Measurements from ENCODE around the gene CFAP77.

The CFAP77 gene

DNA sequence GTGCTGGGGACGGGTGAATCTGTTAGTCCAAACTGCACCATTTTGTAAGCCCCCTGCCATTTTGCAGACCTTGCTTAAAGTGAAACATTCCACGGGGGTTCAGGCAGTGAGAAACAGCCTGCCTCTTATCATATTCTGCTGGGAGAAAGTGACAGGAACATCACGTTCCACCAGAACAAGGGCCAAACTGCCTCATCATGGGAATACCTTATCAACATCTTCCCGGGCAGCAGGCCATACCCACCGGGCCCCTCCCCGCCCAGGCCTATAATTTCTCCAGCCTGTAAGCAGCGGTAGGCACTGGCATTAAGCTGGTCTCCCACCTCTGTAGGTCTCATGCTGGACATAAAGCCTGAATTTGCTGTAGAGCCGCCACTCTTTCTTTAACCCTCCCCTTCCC is 1.5 kb upstream of the CFAP77 start:
- DNase-seq (ENCODE audit: low read depth) = no peak

DNA sequence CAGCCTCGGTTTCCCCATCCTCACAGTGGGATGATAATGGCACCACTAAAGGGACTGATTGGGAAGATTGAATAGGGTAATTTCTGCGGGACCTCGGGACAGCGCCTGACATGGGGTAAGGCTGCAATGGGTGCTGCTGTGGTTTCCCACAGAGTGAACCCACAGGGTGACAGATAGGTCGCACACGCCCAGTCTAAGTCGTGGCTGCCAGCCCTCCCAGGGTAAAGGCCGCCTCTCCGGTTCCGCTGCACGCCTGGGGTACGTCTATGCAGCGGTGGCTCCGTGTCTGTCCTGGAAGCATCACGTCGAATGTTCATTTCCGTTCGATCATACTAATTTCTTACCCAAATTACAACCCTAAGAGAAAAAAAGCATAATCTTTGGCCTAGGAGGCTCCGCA is 631 bp downstream of the CFAP77 start:
- no peak for DNase-seq (ENCODE audit: low read depth)

DNA sequence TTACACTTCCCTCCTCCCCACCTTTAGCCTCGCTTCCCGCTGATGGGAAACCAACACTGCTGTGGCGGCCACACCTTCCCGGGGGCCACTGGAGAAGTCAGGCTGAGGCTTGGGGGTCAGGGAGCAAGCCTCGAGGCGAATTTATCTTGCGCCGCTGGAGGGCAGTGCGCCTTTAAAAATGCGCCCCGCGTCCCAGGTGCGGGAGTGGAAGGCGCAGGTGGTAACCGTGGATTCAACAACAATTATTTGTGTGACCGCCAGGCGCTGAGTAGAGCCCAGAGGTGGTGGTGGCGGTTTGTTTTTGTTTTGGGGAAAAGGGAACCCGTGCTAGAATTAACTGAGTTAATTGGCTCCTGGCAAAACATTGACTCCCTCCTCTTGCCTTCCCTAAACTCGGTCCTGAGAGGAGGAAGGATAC is 1.1 kb downstream of the CFAP77 start:
- peak; percentile 32 for DNase-seq (ENCODE audit: low read depth)

DNA sequence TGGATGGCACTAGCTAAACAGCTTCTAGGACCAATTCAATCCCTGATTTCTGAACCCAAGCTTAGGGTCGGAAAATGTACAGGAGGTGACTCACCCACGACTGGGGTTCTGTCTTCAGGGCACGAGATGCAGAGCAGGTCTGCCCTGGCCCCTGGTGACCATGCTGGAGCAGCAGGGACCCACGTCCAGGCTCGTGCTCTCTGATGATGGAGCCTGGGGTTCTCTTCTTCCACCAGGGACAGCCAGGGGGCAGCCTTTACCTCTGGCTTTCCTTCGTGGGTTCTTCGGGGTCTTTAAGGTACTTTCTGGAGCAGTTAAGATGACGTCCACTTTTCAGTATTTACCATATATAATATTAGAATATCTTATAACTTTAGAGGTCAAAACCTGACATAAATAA is 2.1 kb downstream of the CFAP77 start:
- no peak for DNase-seq (ENCODE audit: low read depth)

DNA sequence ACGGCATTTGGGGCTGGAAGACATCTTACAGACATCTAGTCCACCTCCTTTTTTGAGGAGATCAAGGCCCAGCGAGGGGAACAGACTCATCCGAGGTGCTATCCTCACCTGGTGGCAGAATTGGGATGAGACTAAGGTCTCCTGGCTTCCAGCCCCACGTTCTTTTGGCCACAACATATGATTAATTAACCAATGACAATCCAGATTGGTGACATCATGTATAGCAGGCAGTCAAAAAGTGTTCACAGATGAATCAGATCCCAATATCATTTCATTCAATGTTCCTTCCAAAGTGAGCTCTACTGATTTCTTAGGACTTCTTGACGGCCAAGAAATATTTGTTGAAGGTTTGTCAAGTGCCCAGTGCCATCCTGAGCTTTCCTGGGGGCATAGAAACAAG is 3.9 kb downstream of the CFAP77 start:
- DNase-seq (ENCODE audit: low read depth) = no peak

DNA sequence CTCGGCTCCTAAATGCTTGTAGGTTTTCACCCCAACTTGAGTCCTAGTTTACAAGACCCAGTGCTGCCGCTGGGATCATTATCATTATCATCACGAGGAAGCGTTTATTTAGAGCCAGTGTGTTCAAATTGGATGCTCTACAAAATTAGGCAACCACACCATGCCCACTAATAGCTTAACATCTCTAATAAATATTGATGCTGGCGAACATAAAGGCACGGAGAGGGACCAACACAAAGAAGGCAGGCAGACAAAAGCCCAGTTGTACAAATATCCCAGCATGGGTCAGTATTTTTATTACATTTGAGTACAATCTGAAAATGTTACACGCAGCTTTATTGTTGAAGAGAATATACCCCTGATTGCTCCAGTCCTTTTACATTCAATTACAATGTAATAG is 4.7 kb downstream of the CFAP77 start:
- no peak for DNase-seq (ENCODE audit: low read depth)

DNA sequence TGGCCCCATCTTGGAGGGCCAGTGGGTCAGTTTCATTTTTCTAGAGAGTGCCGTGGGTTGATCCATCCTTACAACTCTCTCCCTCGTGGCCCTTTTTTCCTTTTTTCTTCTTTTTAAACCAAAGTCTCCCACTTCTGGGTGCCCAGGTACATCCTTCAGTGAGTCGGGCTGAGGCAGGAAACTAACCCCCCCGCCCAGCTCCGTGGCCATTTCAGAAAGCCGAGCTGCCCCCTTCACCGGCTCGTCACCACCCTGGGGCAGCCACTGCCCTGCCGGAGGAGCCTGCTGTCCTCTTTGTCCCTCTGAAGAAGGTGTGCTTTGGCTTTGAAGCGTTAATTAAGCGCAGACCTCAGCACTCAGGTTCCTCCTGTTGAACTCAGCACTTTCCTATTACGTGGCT is 5.2 kb downstream of the CFAP77 start:
- no peak for DNase-seq (ENCODE audit: low read depth)

DNA sequence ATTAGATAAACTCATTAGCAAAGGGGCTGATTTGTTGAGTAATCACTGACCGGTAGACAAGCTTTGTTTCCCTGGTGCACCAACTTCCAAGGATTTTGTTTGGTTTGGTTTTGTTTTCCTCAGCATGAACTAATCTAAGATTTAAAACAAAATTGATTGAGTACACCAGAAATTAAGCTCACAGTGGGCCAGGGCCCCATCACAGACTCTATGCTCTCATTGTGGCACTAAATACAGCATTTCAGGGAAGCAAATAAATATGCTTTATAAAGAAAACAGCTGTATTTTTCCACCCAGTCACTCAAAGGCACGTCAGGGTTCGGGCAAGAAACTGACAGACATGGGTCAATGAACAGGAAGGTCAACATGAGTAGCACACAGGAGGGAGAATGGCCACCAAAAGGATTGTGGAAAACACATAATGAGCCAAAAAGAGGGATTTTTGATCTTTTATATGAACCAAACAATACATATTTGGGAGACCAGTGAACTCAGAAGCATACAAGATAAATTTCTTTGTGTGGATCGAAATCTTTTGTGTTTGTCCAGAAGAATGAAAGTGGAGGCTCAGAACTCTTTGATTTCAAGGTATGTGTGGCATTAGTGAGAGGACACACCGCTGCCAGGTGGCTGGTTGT is 8.8 kb downstream of the CFAP77 start:
- no peak for DNase-seq (ENCODE audit: low read depth)

DNA sequence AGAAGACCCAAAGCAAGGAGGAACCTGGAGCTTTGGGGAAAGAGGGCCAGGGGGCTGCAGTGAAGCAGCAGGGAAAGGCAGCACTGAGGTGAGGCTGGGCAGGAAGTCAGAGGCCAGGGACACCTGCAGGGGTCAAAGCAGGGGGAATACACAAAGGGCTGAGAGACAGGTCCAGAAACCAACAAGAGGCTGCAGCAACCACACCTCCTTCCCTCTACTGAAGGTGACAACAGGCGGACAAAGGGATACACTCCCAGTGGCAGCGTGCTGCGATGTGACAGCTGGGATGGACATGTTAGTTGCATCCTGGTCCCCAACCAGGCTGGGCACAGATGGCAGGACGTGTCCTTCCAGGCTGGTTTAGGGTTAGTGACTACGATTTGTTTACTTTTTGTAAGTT is 12.6 kb downstream of the CFAP77 start:
- DNase-seq (ENCODE audit: low read depth) = no peak

DNA sequence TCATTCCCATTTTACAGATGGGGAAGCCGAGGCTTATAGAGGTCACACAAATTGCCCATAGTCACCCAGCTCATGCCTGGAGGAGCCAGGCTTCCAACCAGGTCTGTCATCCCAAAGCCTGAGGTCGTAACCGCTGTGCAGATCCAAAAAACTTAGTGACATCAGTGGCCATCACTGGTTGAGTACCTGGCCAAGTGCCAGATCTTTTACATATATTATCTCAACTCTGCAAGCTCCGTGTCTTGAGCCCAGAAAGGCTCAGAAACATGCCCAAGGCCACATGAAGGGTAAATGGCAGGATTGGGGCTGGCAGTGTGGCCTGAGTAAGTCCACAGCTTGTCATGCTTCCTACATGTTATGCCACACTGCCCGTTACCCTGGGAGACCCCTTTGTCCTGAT is 13.5 kb downstream of the CFAP77 start:
- no peak for DNase-seq (ENCODE audit: low read depth)

DNA sequence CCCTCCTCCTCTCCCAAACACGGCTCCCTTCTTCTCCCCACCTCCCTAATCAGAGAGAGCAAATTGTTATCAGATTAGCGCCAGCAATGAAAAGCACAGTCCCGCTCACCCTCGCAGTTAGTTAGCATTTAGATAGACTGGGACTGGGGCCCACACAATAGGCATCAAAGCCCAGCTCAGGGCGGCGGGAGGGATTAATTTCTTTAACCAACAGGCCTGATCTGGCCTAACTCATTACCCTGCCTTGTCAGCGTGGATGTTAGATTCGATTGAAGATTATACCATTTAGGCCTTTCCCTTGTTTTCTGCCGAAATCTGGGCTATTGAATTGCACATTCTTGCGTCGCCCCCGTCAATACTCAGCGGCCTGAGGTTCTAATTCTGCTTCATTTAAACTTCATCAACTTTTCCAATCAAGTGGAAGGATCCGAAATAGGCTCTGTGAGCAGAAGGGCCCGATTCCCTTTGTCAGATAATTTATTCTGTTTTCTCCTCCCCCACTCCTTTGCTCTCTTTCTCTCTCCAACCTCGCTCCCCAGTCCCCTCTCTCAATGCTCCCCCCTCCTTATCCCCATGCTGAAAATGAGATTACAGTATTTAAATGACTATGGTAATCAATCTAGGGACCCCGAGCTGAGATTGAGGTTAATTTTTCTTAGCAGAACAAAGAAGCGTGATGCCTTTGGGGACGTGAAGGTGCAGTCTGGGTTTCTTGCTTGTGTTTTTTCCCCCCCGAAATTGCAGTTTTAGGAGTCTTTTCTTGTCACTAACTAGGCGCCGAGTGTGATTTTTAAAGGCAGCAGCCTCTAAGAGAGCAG is 15.1 kb downstream of the CFAP77 start:
- no peak for DNase-seq (ENCODE audit: low read depth)

DNA sequence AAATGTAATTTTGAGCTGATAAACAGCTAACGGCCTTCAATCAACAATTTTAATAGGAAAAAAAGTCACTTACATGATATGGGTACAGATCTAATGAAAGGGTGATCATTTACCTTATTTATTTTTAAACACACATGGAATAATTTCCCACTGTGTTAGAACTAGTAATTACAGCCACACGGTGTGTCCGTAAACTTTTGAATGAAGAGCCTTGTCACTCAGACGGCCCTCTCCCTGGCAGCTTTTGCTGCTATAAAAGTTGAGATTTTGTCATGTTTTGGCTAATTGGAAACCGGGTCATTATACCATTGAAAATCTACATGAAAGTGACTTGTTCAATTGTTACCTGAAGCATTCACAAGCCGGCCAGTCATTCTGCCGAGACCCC is 15.7 kb downstream of the CFAP77 start:
- no peak for DNase-seq (ENCODE audit: low read depth)

DNA sequence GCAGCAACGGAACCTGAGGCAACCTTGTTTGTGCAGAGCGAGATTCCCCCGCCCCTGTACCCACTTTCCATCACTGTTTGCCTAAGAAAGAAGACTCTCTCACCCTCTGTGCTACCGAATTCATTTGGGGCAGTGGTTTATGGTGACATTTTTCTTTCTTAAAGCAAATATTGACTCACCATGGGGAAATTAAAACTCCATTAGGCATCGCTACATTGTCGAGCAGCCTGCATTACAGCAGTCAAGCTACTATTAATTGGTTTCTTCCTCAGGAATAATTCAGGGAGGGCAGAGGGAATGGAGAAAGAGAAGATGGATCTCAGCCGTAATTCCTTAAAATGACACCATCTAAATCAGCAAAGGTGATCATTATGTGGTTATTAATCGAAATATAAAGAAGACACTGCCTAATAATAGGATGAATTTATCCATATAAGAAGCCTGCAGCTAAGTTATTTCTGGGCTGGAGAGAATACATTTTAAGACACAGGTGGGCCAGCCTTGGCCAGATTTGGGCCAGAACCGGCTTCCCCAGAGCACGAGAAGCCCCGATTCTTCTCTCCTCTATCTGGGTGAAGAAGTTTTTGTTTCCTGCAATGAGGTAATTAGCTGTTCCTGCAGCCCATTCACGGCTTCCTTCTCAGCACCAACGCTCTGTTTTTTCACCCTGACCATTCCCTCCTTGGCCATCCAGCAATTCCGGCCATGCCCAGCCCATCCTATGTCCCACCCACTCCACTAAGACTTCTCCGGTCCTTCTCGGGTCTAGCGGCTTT is 16.8 kb downstream of the CFAP77 start:
- DNase-seq (ENCODE audit: low read depth) = no peak

DNA sequence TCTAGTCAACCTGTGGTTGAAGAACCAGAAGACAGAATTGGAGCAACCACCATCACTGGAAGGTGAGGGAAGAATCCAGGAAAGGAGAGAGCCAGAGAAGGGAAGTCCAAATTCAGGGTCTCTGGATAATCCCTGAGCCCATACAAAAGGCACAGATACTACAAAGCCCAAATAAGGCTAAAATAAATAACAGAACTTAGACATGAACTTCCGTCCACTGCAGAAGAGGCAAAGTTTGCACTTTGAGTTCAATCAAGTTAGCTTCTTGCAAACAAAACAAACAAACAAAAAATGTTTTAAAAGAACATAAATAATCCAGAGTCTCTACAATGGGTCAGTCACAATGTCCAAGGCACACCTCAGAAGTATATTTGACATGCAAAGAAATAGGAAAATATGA is 21.0 kb downstream of the CFAP77 start:
- DNase-seq (ENCODE audit: low read depth) = no peak

DNA sequence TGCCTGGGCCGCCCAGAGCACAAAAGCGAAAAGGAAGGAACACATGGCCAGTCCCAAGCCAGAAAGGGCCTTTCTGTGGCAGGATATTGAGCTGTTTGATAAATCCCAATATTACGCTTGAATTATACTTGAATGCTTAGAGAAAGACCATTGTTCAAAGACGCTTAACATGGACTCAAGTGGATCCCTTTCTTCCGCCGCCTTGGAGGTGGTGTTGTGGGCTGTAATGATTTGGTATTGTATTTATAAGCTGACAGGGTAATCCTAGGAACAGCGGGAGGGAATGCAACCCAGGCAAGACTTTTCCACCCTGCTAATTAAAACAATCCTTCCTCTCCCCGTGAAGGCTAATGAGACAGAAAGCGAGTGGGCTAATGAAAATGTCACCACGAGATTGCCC is 24.9 kb downstream of the CFAP77 start:
- DNase-seq (ENCODE audit: low read depth) = no peak

DNA sequence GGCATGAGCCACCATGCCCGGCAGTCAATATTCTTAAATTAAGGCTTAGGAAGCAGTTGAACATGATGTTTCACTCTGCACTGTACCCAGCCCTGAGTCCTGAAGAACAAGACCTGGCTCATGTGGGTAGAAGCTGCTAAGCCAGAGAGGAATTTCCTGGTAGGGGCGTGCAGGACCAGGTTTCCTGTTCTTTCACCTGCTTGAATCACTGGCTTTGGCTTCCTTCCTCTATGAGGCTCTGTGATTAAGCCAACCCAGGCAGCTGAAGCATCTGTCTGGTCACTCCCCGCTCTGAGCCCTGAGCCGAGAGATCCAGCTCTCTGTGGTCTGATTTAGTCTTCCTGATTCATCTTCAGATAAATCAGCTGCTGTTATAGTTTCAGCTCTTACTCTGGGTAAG is 29.1 kb downstream of the CFAP77 start:
- no peak for DNase-seq (ENCODE audit: low read depth)

DNA sequence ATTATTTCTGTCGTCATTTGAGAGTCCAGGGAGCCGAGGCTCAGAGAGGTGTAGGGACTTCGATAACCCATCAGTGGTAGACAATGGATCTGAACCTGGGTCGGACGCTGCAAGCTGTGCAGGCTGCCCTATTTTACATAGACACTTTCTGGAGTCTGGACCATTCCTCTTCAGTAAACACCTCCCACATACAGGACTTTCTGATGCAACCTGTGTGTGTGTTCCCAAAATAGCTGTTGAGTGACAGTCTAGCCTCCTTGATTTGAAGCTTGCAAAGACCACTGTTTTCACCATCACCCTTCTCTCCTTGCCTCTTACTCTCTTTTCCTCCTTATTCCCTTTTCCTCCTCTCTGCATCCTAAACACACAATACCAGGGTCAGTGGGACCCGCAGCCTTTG is 30.7 kb downstream of the CFAP77 start:
- DNase-seq (ENCODE audit: low read depth) = no peak

DNA sequence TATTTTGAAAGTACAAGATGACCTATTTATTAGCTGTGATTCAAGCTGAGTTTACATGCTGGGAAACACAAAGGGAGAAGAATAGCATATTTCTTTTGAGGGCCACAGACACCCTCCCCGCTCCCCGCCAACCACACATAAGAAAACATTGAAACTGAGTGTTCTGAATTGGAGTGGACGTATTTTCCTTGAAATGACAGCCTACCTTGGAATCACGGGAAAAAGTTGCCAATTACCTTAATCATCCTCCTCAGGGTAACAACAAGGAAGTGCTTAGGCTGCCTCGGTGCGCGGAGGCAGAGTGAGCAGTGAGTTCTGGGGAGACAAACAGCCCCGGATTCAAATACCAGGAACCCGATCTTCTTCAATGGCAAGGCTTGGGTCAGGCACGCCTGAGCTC is 31.4 kb downstream of the CFAP77 start:
- no peak for DNase-seq (ENCODE audit: low read depth)

DNA sequence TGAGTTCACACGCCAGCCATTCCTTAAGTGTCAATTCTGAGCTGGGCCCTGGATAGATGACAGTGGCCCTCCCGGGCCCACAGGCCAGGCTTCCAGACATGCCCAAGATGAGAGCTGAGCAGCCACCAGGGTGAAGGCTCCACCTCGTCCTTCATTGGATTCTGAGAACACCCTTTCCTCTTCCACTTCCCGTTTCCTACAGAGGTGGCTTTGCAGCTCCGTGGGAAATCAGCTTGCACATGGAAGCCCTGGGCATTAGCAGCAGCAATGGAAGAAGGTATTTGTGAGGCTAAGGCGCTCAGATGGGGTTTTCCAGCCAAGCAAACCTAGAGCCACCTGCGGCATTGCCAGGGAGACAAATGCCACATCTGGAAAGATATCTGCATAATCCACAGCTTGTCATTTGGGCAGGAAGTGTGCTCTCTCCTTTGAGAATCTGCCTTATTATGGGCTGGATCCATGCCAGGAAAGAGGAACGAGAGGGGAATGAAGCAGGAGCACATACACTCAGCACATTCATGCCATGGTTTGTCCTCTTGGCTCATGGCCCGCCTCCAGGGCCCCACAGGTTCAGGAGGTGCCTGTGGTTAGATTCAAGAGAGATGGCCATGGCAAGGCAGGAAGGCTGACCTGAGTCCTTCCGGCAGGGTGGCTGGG is 34.1 kb downstream of the CFAP77 start:
- no peak for DNase-seq (ENCODE audit: low read depth)

DNA sequence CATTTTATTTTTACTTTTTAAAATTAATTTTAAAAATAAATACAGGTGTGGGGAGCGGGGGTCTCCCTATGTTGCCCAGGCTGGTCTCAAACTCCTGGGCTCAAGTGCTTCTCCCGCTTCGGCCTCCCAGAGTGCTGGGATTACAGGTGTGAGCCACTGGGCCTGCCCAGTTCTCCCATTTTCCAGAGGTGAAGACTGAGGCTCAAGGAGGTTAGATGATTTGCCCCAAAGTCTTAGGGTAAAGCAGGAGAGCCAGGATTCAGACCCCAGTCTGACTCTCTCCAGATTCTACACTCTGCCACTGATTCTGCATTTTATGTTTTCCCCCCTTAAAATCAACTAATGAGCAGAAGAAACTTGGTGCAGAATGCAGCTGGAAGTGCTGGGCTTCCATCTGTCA is 36.9 kb downstream of the CFAP77 start:
- DNase-seq (ENCODE audit: low read depth) = no peak

DNA sequence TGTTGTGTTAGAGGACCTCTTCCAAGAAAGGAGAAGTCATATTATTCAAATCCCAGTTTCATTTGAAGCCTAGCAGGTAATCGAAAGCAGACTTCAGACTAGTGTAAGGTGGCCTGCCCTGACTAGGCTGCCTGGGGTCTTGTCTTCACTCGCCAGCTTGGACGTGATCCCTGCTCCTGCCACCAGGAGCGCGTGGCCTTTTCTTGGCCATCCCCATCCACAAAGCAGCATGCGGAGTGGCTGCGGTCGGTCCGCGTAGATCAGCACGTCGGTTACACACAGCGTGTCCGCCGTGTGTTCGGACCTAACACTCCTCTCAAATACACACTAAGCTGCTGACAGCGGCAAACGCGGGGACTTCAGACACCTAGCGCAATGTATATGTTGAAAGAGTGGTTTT is 37.3 kb downstream of the CFAP77 start:
- DNase-seq (ENCODE audit: low read depth) = no peak

DNA sequence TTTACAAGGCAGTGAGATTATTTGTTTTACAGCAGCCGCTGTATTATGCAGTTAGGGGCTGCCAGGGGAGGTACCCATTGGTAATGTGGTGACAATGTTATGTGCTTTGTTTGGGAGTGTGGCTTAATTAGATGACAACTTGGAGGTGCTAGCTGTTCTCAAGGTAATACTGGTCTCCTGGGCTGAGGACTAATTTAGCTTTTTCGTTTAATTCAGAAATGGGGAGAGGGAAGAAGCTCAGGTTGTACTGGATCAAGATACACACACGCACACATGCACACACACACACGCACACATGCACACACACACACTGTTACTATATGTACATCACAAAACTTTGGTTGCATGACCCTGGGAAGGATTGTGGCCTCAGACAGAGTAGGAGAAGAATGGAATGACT is 37.9 kb downstream of the CFAP77 start:
- no peak for DNase-seq (ENCODE audit: low read depth)

DNA sequence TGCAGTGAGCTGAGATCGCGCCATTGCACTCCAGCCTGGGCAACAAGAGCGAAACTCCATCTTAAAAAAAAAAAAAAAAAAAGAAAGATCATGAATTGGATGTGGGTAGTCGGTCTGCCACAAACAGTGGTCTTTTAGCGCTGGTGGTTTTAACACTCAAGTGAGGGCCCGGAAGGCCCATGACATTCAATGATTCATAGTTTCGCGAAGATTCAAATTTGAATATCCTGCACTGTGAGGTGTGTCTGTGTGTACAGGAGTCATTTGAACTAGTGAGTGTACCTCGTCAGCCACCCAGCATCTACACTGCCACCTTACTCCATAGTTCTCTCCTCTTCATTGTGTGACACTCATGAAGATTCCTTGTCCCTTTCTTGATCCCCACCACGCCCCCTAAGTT is 41.3 kb downstream of the CFAP77 start:
- peak; percentile 1 for DNase-seq (ENCODE audit: low read depth)
